Measurements from ENCODE around the gene AATF. TPM values are rescaled to one million over a fixed set of nuclear protein-coding genes. Genes with fewer than 3 reads are reported as not detected.

Gene AATF
- total RNA-seq, 1 donor: 19.1 TPM

DNA sequence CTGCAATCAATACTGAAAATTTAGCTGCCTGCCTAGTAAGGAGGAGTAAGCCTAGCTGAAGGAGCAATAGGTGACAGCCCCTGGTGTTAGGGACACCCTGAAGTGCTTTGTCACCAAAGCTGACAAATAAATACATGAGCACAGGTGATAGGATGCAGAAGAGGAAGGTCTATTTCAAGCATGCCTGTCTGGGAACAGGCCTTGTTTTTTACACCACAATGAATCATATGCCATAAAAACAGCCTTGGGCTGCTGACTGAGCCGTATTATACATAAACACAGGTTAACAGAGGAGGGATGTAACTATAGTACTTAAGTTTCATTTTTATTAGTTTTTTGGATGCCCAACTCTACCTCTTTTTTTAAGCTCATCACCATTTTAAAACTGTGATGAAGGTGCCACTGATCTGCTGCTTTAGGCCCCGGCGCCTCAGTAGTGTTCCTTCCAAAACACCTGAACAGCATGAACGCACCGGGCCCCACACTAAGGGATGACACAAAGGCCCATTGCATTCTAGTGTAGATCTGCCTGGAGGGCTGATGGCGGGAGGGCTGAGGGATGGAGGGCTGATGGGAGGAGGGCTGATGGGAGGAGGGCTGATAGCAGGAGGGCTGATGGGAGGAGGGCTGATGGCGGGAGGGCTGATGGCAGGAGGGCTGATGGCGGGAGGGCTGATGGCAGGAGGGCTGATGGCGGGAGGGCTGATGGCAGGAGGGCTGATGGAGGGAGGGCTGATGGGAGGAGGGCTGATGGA is 150.3 kb downstream of the AATF start:
- DNase-seq (ENCODE audit: low read depth in 2 of 3, low spot score in 2 of 3): no peak

DNA sequence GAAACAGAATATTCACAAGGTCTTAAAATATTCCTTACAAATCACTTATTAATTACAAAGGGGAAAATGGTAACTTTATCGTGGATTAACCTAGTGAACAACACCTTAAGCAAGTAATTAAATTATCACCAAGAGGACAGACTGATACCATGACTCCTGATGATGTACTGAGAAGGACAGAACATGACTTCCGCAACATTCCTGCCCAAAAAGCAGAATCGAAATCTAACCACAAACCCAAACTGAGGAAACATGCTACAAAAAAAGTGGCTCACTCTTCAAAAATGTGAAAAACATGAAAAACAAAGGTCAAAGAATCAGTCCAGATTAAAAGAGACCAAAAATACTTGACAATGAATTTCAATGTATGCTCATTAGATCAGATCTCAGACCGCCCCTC is 151.5 kb downstream of the AATF start:
- DNase-seq (ENCODE audit: low read depth in 2 of 3, low spot score in 2 of 3): no peak

- DNase-seq (ENCODE audit: low read depth in 2 of 3, low spot score in 2 of 3): no peak
Observed at GRCh38 chr17:37101306-37101705, 152.6 kb downstream of the AATF start.

GRCh38 chr17:37103231-37103630 is 154.5 kb downstream of the AATF start:
- no peak for DNase-seq (ENCODE audit: low read depth in 2 of 3, low spot score in 2 of 3)

GRCh38 chr17:37106049-37106448 is 157.3 kb downstream of the AATF start:
- DNase-seq (ENCODE audit: low read depth in 2 of 3, low spot score in 2 of 3): no peak

Small RNA genes lying within 50 kb of the gene (small RNA-seq; reads per million reads assigned to genes)
- gene AC243773.2 (not detected), gene MIR2909 (not detected)

Other genes starting within 250 kb of the AATF start
- gene LHX1, start 11.5 kb upstream of the AATF start, total RNA-seq: under 0.01 TPM